HG03039 (cell line): ENCODE measurements around the gene LGR5.

Source experiments
- ATAC-seq: cut with Tn5 transposase; IDR thresholded peaks from one replicate; pipeline ENCODE4 v1.9.1; 2021; ENCODE audit warnings: mild to moderate bottlenecking, moderate library complexity; ENCODE audit not compliant: unreplicated experiment

LGR5 gene

GRCh38 chr12:71587012-71587411 lies 147.4 kb downstream of the LGR5 start:
- no peak for ATAC-seq

DNA sequence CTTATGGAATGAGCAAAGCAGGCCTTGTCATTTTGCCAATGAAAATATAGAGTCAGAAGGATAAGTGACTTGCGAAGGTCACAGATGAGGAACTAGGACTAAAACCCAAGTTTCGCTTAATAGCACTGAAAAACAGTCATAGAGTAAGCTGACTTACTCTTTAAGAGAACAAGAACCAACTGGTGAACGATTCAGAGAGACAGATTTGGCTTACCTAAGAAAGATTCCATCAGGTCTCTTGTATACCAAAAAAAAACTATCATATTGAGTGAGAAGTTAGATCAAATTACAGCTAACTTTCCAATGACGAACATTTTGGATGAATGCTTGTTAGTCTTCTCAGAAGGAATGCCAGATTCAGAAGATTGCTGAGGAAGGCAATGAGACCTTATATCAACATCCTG lies 149.9 kb downstream of the LGR5 start:
- ATAC-seq, result no peak

DNA sequence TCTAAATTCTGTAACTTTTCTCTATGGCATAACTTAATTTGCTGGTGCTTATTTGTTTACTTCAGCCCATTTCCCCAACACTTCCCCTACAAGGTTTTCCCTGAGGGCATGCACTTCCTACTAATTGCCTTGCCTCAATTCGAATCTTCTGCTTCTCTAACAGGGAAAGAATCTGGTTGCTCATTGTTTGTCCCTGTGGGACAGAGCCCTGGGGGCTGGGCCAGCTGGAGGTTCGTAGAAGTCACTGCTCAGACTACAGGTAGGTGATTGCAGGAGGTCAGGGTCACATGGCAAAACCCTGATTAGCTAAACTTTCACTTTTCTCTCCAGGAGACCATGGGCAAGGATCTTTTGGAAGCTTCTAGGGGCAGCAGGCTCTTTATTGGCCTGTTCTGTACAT lies 152.0 kb downstream of the LGR5 start:
- ATAC-seq, result no peak

DNA sequence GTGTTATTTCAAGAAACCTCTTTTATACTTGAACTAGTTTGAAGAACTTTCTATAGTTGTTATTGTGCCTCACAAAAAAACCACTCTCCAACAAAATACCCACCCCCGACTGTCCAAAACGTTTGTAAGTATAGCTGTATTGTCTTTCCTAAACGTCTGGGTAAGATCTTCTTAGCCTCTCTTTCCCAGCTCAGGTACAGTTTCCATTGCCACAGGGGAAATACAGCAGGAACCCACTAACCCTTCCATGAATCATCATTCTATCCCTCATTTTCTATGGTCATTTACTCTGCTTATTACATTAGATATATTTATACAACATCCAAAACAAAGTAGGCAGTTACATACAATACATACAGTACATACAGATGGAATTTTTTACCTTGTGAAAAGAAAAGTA lies 153.2 kb downstream of the LGR5 start:
- ATAC-seq, result no peak

DNA sequence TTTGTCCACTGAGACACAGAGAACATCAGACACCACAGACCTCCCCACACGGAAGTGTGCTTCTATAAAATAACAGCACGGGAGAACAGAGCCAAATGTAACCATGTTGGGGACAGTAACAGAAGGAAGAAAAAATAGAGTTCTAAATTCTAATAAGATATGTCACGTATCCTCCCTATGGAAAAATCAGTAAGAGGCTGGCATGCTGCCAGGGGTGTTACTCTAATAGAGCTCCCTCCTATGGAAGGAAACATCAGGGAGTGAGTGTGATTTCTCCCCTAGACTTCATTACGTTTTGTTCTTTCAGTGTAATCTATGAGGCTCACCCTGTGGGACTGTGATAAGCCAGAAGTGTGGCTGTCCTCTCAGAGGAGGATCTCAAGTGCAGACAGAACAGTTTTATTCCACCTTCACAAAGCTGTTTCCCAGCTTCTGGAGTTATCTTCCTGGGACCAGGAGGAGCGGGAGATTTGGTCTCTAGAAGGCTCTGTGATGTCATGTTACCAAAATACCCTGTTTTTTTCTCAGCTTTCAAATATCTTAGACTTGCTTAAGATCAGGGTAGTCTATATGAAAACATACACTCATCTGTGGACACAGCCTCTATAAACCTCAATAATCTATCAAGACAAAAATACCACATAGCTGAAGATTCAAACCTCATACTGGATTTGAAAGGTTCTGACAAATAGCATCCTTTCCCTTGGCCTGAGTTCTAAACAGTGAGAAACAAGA lies 154.8 kb downstream of the LGR5 start:
- ATAC-seq, result no peak

GRCh38 chr12:71599210-71599609 lies 159.6 kb downstream of the LGR5 start:
- no peak for ATAC-seq

GRCh38 chr12:71601546-71601945 lies 161.9 kb downstream of the LGR5 start:
- ATAC-seq, result no peak

DNA sequence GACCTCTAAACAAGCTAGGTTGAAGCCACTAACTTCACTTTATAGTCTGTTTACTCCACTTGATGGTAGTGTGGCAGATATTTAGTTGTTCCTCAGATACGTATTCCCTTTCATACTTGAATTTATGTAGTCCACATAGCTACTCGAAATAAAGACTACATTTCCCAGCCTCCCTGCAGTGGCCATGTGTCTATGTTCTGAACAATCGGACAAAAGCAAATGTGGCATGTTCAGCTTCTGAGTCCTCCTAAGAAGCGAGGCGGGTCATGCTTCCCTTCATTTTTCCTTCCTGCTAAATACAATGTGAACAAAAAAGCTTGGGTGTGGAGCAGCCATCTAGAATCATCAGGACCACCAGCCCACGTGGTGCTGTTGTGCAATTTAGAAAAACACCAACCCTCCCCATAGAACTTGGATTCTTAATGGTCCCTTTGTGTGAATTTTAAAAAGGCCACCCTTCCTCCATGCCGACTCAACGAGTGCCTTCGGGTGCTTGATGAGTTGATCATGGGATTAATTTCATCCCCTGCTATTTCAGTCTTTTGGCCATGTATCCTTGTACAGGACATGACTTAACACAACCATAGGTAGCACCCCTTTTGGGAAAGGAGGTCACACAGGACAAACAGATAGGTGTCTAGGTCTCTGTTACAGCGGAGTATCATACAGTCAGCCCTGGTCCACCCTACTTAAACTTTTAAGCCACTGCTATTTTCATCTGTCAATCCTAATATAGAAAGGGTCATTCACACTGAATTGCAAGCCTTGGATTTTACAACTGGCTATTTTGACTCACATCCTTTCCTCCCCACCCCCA lies 163.4 kb downstream of the LGR5 start:
- no peak for ATAC-seq

DNA sequence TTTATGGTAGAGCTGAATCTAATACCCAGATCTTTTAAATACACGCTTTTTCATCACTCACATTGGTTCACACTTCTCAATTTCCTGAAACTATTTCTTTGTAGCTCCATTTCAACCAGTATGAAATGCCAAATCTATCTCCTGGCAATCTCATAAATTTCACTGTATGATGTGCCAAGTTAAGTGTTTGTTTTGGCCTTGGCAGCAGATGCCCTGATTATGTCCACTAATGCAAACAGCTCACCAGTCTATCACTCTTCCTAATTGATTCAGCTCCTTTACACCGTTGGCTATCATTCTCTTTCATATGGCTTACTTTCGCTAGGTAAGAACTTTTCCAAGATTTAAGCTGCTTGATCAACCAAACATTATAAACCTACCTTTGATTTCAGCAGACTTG lies 165.4 kb downstream of the LGR5 start:
- no peak for ATAC-seq

GRCh38 chr12:71607494-71608330 lies 168.1 kb downstream of the LGR5 start:
- ATAC-seq, result no peak

DNA sequence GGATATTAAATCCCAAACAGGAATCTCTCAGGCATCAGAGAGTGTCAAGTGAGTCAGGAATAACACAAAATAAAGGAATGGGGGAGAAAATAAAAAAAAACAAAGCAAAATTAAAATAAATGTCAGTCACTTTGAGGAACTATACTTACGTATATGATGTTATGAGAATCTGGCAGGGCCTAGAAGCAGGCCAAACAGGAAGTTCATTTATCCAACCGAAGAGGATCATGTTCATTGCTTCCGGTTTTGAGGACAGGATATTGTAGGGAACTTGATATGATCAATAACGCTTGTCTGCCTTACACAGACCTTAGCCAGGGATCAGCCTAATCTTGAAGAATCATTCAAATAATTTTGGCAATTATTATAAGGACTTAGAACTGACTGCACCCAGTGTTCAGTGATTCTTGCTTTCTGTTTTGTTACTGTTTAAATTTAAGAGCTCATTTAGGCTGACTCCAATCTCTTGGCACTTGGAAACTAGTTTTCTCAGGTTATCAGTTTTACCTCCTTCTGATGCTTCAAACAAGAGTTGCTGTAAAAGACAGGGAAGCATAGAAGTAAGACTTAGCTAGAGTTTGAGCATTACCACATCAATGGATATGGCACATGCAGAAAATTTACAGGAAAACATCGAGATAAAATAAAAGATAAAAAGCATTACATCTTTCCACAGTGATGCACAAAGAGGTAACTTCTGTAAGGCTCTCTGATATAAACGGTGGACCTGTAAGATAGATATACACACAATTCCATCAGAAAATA lies 170.6 kb downstream of the LGR5 start:
- no peak for ATAC-seq

- ATAC-seq, result no peak
Observed at GRCh38 chr12:71621938-71622337, 182.3 kb downstream of the LGR5 start.

- ATAC-seq, result no peak
Observed at GRCh38 chr12:71625476-71625875, 185.9 kb downstream of the LGR5 start.

- no peak for ATAC-seq
Observed at GRCh38 chr12:71626098-71626497, 186.5 kb downstream of the LGR5 start.

GRCh38 chr12:71626768-71627167 lies 187.2 kb downstream of the LGR5 start:
- ATAC-seq, result no peak

DNA sequence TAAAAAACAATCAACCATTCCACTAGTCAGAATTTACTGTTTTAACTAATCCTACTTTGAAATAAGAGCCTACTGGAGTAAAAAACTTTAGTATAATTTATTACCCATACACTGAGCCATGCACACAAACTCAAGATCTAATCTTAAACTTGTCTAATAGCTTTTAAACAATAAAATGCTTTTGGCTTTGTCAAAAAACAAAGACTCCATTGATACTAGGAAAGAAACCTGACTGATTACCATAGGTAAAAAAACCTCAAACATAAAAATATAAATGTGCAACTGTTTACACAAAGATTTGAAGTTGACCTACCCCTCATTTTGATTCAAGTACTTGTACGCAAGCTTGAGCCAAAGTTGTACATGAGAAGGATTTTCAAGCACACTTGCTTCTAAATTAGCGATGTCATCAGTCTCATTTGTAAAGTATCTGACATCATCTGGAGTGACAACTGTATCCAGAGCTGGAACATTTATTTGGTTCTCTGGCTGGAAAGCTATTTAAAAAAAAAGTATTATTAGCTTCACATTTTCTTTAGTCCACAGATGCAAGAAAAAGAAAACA lies 187.9 kb downstream of the LGR5 start:
- no peak for ATAC-seq
